ENCODE measurements around the gene SLC19A1. TPM values are rescaled to one million over a fixed set of nuclear protein-coding genes. Genes with fewer than 3 reads are reported as not detected.
A peak's percentile ranks its signal among the peaks of the same experiment; 100 is the strongest.

SLC19A1 gene
- total and polyA plus RNA-seq, 7 donors = 1.4 to 3.8 (median 2.3) TPM

- H3K9me3 ChIP-seq = no peaks in the 10 kb centered on the region
- no peak overlapping the region for H3K4me3 ChIP-seq
- no peak for TF ChIP-seq CTCF (IDR thresholded peaks at IDR 0.05)
- ATAC-seq (no peak), DNase-seq (peak; percentile 7 to 45)
- 92 to 94% (median 93%) methylated on average over 17 to 25 of the region's 25 CpGs for WGBS, 3 donors
- H3K27ac ChIP-seq = no peak overlapping the region
- intact Hi-C loops (cut with DNase I) = no loop called here
- peaks cover 0 to 5% (median 2%) of the 10 kb centered on the region in 3 donors for H3K27me3 ChIP-seq (ENCODE audit: insufficient read depth in 3 of 3, low read length in 2 of 3)
- H3K4me1 ChIP-seq = no peaks in the 10 kb centered on the region
- H3K36me3 ChIP-seq (ENCODE audit: insufficient read depth in 1 of 2, low read depth in 1 of 2) = peaks cover 0 to 3% of the 10 kb centered on the region in 2 donors
Observed at GRCh38 chr21:45485686-45486442, 56.4 kb downstream of the SLC19A1 start.

GRCh38 chr21:45484318-45484717 lies 57.9 kb downstream of the SLC19A1 start:
- Histone ChIP-seq H3K4me1 (no peaks in the 10 kb centered on the region), H3K27ac (no peak overlapping the region), H3K27me3 (ENCODE audit: insufficient read depth in 3 of 3, low read length in 2 of 3) (peaks cover 0 to 5% (median 2%) of the 10 kb centered on the region in 3 donors), H3K9me3 (no peaks in the 10 kb centered on the region), H3K4me3 (no peak overlapping the region), H3K36me3 (ENCODE audit: insufficient read depth in 1 of 2, low read depth in 1 of 2) (peaks cover 0 to 3% of the 10 kb centered on the region in 2 donors)
- intact Hi-C loops (cut with DNase I) = no loop called here
- DNase-seq (no peak), ATAC-seq (no peak)
- WGBS, 3 donors = 89 to 97% (median 95%) methylated on average over 6 of the region's 6 CpGs
- no peak for TF ChIP-seq CTCF (IDR thresholded peaks at IDR 0.05)

- H3K4me3 ChIP-seq = no peak overlapping the region
- H3K27ac ChIP-seq = no peak overlapping the region
- H3K36me3 ChIP-seq (ENCODE audit: insufficient read depth in 1 of 2, low read depth in 1 of 2) = peaks cover 0 to 3% of the 10 kb centered on the region in 2 donors
- ATAC-seq (no peak), DNase-seq (peak; percentile 16 to 47)
- H3K27me3 ChIP-seq (ENCODE audit: insufficient read depth in 3 of 3, low read length in 2 of 3) = peaks cover 0 to 5% (median 2%) of the 10 kb centered on the region in 3 donors
- TF ChIP-seq CTCF (IDR thresholded peaks at IDR 0.05) = no peak
- intact Hi-C loops (cut with DNase I) = no loop called here
- 74 to 78% (median 75%) methylated on average over 37 to 40 of the region's 40 CpGs for WGBS, 3 donors
- H3K9me3 ChIP-seq = no peaks in the 10 kb centered on the region
- H3K4me1 ChIP-seq = no peaks in the 10 kb centered on the region
Observed at GRCh38 chr21:45482899-45483821, 59.1 kb downstream of the SLC19A1 start.

- TF ChIP-seq CTCF (IDR thresholded peaks at IDR 0.05) = no peak
- DNase-seq (peak; percentile 12 to 43), ATAC-seq (no peak)
- 92 to 93% (median 92%) methylated on average over 33 of the region's 33 CpGs for WGBS, 3 donors
- Histone ChIP-seq H3K27me3 (ENCODE audit: insufficient read depth in 3 of 3, low read length in 2 of 3) (peaks cover 0 to 5% (median 2%) of the 10 kb centered on the region in 3 donors), H3K4me3 (no peak overlapping the region), H3K9me3 (no peaks in the 10 kb centered on the region), H3K36me3 (ENCODE audit: insufficient read depth in 1 of 2, low read depth in 1 of 2) (peaks cover 0 to 3% of the 10 kb centered on the region in 2 donors), H3K4me1 (no peaks in the 10 kb centered on the region), H3K27ac (no peak overlapping the region)
- intact Hi-C loops (cut with DNase I) = no loop called here
Observed at GRCh38 chr21:45481977-45482898, 60.0 kb downstream of the SLC19A1 start.
